ENCODE data around the gene HPN. TPM values are rescaled to one million over a fixed set of nuclear protein-coding genes. Genes with fewer than 3 reads are reported as not detected.

Gene HPN
- total and polyA plus RNA-seq, 2 donors from 2014 or later: 134 to 331 TPM

- DNase-seq: peak in 2 of 5 donors; percentile 67 to 89
- Histone ChIP-seq H3K36me3 (ENCODE audit: control insufficient read depth in 2 of 3, insufficient read depth in 3 of 3, low read length in 3 of 3) (peaks cover 0 to 2% (median 0%) of the 10 kb centered on the region in 3 donors), H3K27ac (ENCODE audit: low read depth in 2 of 2, low read length in 2 of 2) (peak overlapping the region; percentile 98 to 99), H3K27me3 (ENCODE audit: control insufficient read depth, insufficient read depth, low read length) (no peaks in the 10 kb centered on the region), H3K9me3 (ENCODE audit: control insufficient read depth in 2 of 3, insufficient read depth in 1 of 3, low read length in 3 of 3) (no peaks in the 10 kb centered on the region), H3K4me1 (ENCODE audit: control insufficient read depth in 2 of 3, insufficient read depth in 2 of 3, low read depth in 1 of 3, low read length in 3 of 3) (peaks cover 4 to 40% (median 14%) of the 10 kb centered on the region in 3 donors), H3K4me3 (ENCODE audit: low read length in 3 of 3) (peak overlapping the region; percentile 33 to 87 (median 65)), H3K9ac (ENCODE audit: low read length in 3 of 3) (peak overlapping the region in 2 of 3 donors; percentile 43 to 99)
- no peak for TF ChIP-seq CTCF (IDR thresholded peaks at IDR 0.05; ENCODE audit: borderline replicate concordance, extremely low read depth, insufficient read depth)
- intact Hi-C loops (cut with DNase I): no loop called here
- no peak for FAIRE-seq
Observed at GRCh38 chr19:34998777-34999497, 42.6 kb upstream of the HPN start.

GRCh38 chr19:34999498-35000337 is 41.8 kb upstream of the HPN start, which contains the start of gene GRAMD1A:
GRAMD1A (plus strand) TSS chr19:35000323; CDS start chr19:35000479, 156 bp downstream.
- H3K4me1 ChIP-seq (ENCODE audit: control insufficient read depth in 2 of 3, insufficient read depth in 2 of 3, low read depth in 1 of 3, low read length in 3 of 3): peaks cover 4 to 36% (median 6%) of the 10 kb centered on the region in 3 donors
- no peak for TF ChIP-seq CTCF (IDR thresholded peaks at IDR 0.05; ENCODE audit: borderline replicate concordance, extremely low read depth, insufficient read depth)
- intact Hi-C loops (cut with DNase I): no loop called here

GRCh38 chr19:35000338-35000646 is 41.2 kb upstream of the HPN start:
- peaks cover 4 to 36% (median 5%) of the 10 kb centered on the region in 3 donors for H3K4me1 ChIP-seq (ENCODE audit: control insufficient read depth in 2 of 3, insufficient read depth in 2 of 3, low read depth in 1 of 3, low read length in 3 of 3)
- intact Hi-C loops (cut with DNase I): no loop called here
- peak overlapping the region in 1 of 3 donors; percentile 75 for H3K9ac ChIP-seq (ENCODE audit: low read length in 3 of 3)
- no peak for TF ChIP-seq CTCF (IDR thresholded peaks at IDR 0.05; ENCODE audit: borderline replicate concordance, extremely low read depth, insufficient read depth)
- DNase-seq (no peak), FAIRE-seq (no peak)
- H3K36me3 ChIP-seq (ENCODE audit: control insufficient read depth in 2 of 3, insufficient read depth in 3 of 3, low read length in 3 of 3): peaks cover 0 to 2% (median 0%) of the 10 kb centered on the region in 3 donors
- H3K27me3 ChIP-seq (ENCODE audit: control insufficient read depth, insufficient read depth, low read length): no peaks in the 10 kb centered on the region
- no peaks in the 10 kb centered on the region for H3K9me3 ChIP-seq (ENCODE audit: control insufficient read depth in 2 of 3, insufficient read depth in 1 of 3, low read length in 3 of 3)
- peak overlapping the region; percentile 79 to 80 for H3K27ac ChIP-seq (ENCODE audit: low read depth in 2 of 2, low read length in 2 of 2)
- peak overlapping the region in 1 of 3 donors; percentile 71 for H3K4me3 ChIP-seq (ENCODE audit: low read length in 3 of 3)

More at GRCh38 chr19:34999498-35000337, 41.8 kb upstream of the HPN start, which contains the start of gene GRAMD1A:
- no peak for FAIRE-seq
- peaks cover 0 to 2% (median 0%) of the 10 kb centered on the region in 3 donors for H3K36me3 ChIP-seq (ENCODE audit: control insufficient read depth in 2 of 3, insufficient read depth in 3 of 3, low read length in 3 of 3)
- peak within 1 kb of the TSS; percentile 98 to 99 for H3K27ac ChIP-seq (ENCODE audit: low read depth in 2 of 2, low read length in 2 of 2)
- H3K9ac ChIP-seq (ENCODE audit: low read length in 3 of 3): peak within 1 kb of the TSS; percentile 68 to 99 (median 86)
- peak; percentile 90 to 97 (median 95) for DNase-seq
- H3K4me3 ChIP-seq (ENCODE audit: low read length in 3 of 3): peak within 1 kb of the TSS; percentile 71 to 87 (median 79)
- no peaks in the 10 kb centered on the region for H3K27me3 ChIP-seq (ENCODE audit: control insufficient read depth, insufficient read depth, low read length)
- no peaks in the 10 kb centered on the region for H3K9me3 ChIP-seq (ENCODE audit: control insufficient read depth in 2 of 3, insufficient read depth in 1 of 3, low read length in 3 of 3)
